Superior temporal gyrus (tissue), 1 donor: Measurements from ENCODE around the gene ARHGEF9.
A peak's percentile ranks its signal among the peaks of the same experiment; 100 is the strongest.

ENCODE experiments used
- DNase-seq: peaks from one replicate; pipeline ENCODE4 v3.0.0-alpha.2; 2016; ENCODE audit errors: extremely low spot score

Gene ARHGEF9

DNA sequence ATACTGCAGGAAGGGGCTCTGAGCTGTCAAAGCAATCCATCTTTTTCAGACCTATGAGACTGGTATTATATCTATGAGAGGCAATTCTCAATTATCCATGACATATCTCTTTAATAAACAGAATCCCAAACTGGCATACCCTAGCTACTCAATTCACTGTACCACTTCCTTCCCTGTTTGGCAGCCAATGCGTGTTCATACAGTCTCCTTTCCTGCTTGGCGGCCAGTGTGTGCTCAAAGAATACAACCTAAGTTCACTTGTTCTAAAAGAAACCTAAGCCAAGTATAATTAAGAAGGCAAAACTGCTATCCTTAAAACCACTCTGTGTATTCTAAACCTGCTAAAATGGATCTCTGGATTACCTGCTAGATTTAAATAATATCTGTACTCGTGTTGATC is 38.3 kb downstream of the ARHGEF9 start:
- no peak for DNase-seq

DNA sequence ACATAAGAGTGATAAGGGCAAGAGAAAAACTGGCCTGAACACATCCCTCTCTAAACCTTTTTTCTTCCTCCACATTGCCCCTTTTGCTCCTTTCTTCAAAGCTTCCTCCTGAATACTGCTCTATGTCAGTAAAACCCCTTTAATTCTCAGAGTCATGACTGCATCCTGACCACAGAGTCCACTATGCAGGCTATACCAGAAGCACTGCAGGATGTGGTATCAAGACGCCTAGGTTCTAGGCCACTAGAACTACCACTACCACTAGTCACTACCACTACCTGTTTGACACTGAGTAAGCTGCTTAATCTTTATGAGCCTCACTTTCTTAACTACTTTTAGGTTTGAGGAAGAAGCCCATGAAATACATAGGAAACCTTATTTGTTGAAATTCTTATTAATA is 38.7 kb downstream of the ARHGEF9 start:
- DNase-seq = no peak

DNA sequence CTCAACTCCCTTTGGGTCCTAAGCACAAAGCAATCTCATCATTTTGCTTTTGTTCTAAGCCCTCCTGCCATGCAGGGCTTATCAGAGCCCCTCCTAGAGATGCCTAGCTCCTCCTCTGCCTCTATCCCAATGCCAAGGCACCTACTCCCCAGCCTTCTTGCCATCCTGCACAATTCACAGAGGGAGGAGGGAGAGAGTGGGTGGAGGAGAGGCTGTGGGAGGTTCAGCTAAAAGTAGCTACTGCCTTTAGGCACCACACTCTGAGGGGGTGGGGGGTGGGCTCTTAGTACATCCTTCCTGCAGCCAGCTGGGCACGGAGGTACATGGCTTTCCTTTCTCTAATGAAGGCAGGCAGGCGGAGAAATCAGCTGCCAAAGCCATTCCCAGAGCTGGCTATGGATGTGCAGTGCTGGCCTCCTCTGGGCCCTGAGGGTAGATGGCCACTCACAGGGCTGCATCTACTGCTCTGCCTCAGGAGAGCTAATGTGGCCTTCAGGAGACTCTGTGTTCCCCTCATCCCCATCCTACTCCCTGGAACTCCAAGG is 40.1 kb downstream of the ARHGEF9 start:
- DNase-seq = no peak

DNA sequence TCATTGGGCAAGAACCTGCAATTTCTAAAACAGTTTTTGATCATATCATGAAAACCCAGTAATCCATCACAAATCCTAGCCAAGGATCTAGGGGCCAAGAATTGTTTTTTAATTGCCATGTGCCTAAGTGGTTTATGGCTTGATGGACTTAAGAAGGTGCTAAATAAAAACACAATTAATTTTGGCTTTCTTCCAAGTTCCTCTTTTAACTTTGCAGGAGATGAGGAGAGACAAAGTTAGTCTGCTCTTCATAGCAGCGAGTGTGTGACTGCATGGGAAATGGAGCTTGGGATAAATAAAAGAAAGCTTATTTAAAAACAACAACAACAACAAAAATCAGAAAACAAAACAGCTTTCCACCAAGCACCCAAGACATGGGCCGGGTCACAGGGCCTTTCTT is 41.4 kb downstream of the ARHGEF9 start:
- DNase-seq = no peak

DNA sequence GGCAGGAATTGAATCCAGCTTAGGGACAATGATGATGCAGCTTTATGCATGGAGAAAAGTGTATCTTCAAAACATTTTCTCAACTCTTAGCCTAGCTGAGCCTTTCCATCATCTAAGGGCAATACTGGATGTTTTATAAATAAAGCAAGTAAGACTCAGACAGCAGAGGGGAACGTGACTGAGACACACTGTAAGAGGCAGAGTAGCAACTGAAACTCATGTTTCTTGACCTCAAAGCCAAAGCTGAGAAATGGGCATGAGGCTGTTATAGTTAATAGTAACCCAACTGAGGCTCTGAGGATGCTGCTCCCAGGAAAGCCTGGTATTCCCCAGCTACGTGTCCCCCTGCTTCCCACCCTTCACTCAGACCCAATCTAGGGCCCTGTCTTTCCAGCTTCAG is 44.6 kb downstream of the ARHGEF9 start:
- DNase-seq = no peak

DNA sequence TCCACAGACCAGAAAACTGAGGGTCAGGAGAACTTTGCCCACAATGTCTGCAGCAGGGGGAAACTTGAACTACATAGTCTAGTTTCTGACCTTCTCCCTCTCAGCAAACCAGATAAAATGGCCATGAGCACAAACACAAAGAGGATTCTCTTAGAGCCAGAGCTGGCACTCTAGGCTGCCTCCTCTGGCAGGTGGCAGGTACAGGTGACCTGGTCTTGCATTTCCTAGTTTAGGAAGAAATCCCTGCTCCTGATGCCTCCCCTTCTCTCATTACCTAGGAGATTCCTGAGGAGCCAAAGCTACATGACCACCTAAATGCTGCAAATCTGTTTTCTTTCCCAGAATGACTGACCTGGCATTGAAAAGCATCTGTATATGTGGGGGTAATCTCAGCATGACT is 45.1 kb downstream of the ARHGEF9 start:
- no peak for DNase-seq

DNA sequence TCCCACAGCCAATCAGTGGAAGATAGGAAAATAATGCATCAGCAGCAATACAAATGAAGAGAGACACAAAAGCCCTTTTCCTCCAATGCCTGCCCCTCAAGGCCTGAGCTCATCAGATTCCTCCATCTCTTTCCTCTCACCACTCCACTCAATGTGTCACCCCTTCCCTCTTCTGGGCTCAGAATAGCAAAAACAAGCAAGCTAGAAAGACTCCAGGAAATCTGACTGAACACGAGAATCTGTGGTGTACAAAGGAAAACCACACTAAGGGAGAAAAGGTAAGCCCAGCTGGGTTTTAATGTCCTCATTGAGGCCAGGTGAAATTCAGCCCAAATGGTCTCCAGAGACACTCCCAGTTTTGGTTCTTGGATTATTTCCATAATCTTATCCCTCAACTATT is 46.3 kb downstream of the ARHGEF9 start:
- no peak for DNase-seq

DNA sequence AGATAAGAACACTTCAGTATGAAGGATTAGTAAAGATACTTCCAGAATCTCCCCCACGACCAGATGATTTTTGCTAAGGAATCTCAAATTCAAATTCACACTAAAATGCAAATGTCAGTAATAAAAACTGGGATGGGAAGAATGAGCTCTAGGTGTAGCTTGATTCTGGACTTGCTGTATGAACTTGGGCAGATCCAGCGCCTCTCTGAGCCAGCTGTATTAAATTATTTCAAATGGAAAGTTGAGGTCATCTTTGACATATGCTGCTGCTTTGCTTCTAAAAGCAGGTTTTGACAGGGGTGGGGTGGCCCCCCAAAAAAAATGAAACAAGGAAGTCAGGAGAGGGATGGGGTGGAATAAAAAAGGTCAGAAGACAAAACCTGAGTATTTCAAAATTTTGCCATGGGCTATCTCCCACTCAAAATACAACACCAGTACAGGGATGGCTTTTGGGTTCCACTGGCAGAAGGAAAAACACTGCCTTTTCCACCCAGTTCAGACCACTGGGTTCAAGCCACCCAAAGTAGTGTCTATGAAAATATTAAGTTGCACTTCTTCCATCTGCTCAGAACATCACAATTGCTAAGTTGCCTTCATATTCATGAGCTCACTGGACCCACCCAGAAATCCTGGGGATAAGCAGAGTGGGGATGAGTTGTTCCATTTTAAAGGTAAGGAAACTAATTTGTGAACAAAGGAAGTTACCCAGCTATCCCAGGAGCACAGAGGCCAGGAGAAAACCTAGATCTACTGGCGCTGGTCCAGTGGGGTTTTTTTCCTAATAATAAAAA is 47.7 kb downstream of the ARHGEF9 start:
- DNase-seq = no peak

DNA sequence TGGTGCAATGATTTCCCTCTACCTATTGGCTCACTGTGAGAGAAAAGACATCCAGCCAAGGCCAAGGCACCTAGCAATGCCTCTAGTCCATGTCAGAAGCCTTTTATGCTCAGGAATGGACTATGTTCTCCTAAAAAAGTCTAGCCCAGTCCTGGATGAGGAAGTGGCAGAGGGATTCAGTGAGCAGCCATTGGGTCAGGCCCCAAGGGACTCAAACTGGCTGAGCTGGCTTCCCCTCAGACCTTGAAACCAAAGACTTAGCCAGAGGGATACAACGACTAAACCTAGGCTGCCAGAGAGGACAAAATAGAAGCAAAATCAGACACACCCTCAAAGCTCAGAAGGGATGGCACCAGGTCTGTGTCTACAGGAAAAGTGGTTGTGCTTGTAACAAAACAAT is 49.1 kb downstream of the ARHGEF9 start:
- no peak for DNase-seq

DNA sequence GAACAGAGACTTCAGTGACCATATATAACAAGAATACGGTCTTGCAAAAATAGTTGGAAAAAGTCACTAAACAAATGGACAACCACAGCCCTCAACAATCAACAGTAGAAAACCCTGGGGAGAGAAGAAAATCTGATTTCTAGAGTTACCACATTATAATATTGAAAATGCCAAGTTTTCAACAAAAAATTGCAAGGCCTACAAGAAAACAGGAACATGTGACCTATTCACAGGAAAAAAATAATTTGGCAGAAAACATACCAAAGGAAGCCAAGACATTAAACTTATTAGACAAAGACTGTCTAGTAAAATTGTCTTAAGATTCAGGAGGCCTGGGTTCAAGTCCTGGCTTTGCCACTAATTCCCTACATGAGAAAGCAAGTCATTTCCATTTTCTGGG is 64.7 kb downstream of the ARHGEF9 start:
- DNase-seq = no peak

DNA sequence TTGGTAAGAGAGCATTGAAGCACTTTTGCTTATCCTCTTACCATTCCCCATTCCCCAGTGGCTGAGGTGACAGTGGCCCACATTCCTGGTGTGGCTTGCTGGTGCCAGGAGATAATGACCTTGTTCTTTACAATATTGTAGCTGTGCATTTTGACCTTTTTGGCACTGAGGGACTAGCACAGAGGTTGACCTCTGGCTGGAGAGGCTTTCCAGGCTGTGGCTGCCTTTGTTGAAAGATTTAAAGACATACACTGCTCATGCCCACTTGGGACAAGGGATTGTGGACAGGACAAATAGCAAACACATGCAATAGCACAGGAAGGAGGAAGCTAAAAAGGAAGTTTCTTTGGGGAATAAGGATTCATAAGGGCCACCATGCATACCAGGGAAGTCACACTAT is 65.4 kb downstream of the ARHGEF9 start:
- DNase-seq = no peak

DNA sequence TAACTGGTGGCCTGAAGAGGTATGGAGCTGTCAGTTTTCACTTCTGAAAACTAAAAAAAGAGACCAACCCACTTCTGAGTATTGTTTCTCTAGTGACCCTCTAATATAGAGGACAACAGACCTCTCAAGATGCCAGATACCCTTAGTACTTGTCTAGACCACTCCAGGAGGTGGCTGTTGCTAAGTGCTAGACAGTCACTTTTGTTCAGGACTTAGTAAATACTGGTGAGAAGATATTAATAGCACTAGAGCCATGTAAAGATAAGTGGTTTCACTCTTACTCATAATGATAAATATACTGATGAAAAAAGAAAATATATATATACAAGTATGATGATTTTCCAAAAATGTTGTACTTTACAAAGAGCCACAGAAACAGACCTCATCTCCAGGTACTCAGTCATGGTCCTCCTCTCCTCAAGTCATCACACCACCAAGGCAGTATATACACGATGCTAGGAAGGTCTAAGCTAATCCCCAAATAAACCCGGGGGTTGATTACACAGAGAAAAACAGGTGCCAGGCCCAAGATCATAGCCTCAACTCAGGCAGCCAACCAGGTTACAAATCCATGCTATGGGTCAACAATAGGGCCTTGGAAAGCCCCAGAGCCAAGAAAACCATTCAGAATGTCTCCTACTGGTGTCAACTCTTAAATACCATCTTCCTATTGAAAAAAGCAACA is 66.9 kb downstream of the ARHGEF9 start:
- no peak for DNase-seq

DNA sequence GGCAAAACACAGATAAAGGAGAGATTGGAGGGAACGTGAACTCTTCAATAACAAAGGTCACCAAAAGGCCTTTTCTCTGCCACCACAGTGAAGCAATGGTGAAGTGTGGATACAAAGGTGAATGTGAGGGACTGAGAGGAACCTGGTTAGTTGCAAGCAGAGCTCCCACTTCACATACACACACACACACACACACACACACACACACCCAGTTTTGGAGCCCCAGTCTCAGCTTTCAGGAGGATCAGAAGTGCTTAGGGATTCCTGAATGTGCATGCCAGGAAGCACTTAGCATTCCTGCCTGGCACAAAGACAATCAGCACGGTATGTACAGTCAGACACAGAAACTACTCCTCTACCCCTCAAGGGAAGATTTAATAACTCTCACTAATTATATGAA is 71.5 kb downstream of the ARHGEF9 start:
- no peak for DNase-seq

DNA sequence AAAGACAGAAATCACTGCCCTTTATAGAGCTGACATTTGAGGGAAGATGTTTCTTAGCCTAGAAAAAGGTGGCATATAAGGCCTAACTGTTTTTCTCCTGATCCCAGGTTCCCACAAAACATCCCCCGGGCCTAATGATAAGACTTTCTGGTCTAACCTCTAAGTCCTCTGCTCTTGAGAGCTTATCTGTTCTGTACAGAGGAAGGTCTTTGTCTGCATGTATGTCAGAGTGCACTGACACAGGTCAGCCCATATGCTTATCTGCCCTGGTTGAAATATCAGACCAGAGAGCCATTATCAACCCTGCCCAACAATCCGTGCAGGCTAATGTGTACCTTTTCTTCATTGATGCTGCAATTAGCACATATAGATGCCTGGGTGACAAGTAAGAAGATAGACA is 76.2 kb downstream of the ARHGEF9 start:
- no peak for DNase-seq

DNA sequence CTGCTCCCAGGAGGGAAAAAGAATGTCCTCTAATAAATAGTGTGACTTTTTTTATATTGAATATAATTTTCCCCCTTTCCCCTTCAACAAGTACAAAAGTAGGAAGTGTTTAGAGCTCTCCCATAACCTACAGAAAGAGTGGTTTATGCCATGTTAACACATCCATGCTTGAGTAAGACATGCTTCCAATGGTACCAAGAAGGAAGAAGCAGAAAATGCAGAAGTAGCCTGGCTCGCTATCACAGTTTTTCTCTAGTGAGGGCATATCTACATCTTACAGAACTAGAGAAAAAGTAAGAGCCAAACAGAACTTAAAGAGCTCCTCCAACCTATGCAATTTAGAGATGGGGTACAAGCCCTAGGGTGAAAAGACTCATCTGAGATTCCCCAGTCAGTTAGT is 82.5 kb downstream of the ARHGEF9 start:
- DNase-seq = no peak

DNA sequence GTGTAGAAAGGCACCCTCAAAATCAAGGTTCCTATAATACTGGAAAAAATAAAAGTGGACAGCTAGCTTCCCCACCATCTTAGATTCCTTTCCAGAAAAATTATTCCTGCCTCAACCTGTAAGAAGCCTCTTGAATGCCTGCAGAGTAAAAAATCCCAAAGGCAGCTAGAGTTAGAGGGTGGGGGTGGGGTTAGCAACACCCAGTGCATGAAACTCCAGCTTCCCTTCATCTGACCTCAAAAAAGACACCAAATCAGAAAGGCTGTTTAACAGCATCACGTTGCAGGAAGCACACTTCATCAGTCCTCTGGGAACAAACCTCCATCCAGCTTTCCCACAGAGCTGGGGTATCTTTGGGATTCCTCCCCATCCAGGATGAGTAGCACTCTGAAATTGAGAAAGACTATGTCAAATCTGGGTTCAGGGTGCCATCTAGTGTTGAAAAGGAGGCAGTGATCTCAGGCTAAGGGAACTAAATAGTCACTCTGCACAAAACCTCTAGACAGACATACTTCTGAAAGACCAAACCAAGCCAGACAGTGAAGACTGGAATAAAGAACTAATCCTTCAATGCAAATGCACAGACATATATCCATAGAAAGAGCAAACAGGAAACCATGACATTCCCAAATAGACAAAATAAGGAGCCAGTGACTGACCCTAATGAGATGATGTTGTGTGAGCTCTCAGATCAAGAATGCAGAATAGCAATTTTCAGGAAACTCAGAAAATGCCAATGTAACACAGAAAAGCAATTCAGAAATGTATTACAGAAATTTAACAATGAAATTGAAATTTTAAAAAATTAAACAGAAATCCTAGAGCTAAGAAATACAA is 97.9 kb downstream of the ARHGEF9 start:
- DNase-seq = peak; percentile 7

DNA sequence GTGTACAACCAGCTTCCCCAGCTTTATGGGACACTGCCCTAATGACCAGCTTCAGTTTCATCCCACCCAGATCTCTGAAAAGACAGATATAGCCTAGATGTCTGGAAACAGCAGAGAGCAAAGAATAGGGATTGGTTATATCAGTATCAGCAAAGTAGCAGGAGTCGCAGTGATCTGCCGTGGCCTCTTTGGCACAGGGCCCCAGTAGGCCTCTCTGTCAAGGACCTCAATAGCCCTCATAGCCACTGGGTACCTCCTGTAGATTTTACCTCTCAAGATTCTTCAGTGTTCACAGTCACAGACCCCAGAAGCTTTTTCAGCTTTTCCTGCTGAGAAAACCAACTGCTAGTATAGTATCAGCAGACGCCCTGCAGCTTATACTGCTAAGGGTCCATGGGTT is 104.6 kb downstream of the ARHGEF9 start:
- no peak for DNase-seq

DNA sequence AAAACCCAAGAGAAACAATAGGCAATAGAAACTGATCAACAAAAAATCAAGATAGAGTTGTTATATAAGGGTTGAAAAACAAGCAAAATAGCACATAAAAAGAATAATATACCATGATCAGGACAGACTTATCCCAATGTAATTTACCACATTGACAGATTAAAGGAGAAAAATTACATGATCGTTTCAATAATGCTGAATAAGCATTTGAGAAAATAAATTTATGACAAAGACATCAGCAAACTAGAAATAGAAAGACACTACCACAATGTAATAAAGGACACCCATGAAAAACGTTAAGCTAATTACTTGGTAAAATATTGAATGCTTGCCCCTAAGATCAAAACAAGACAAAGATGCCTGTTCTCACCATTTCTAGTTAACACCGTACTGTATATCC is 105.6 kb downstream of the ARHGEF9 start:
- DNase-seq = no peak

DNA sequence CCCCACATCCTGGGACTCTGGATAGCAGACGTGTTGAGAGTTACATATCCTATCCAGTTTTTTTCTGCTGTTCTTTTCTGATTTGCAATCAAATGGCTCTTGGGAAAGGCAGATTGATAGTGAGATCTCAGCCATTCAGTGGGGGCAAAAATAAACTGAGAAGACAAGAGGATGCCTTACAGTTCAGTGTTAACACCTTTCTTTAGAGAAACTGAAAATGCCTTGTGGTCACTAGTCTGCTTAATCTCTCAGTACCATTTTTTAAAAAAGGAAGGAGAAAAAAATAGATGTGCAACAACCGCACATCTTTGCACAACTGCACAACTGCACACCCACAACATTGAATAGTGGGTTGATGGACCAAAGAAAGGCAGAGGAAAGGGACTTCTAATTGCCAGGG is 109.3 kb downstream of the ARHGEF9 start:
- no peak for DNase-seq

DNA sequence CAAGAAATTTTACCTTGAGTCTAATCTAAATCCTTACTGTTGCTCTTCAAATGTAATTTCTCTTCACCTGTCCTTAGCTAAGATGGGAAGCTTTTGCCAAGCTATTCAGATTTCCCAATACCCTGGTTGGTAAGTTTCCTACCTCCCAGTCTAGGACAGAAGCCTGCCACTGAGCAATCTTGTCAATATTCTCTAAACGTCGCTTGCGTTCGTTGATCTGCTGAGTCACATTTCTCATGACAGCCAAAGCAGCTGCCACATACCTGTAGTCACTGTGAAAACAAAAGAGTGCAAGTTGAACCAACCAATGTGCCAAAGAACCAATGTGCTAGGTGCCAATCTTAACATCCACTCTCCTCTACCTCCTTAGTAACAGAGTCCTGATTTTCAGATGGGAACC is 111.1 kb downstream of the ARHGEF9 start:
- DNase-seq = no peak

DNA sequence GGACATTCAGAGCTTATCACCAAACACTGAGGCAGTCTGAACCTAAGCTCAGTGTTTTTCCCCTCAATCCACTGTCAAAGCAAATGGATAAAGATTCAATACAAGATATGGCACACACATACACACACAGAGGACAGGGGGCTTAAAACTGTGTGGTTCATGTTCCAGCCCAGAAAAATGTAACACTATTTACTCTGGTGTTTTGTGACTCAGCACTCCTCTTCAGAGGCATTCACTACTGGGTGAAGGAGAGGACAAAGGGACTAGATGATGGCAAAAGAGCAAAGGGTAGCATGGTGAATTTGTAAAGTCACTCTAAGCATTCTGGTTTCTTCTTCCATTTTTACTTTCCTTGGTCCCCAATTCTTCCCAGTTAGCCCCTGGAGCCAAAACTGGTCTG is 120.3 kb downstream of the ARHGEF9 start:
- no peak for DNase-seq

DNA sequence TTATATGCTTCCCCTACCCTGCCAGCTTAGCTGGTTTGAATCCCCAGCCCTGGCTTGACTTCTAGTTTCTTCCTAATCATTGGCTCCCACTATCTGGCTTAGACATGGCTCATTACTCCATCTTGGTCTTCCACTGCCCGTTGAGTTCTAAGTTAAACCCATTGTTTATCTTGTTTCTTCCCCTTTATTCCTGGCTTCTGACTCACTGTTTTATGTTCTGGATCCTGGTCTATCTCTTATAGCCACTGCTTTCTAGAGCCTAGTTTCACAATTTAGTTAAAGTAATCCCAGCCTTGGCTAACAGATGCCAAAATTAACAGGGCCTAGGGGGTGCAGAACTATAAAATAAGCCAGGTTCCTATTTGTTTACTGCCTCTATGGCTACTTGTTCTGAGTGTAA is 120.9 kb downstream of the ARHGEF9 start:
- no peak for DNase-seq
